SK-N-SH treated with all-trans-retinoic acid at 6 μM for 48 hours (cell line): ENCODE data around the gene LAMA2.

Source experiments
- BACH2 ChIP-seq: fragments of 250-450 bp; sonication (Bioruptor Pico); IDR thresholded peaks from 2 replicates; pipeline ENCODE4 v1.9.0; 2021; ENCODE audit warnings: mild to moderate bottlenecking, borderline replicate concordance
- CSDC2 ChIP-seq: fragments of 250-450 bp; sonication (Bioruptor Pico); IDR thresholded peaks from 2 replicates; pipeline ENCODE4 v1.5.0; 2020; ENCODE audit warnings: mild to moderate bottlenecking, moderate library complexity
- RARB ChIP-seq: fragments of 250-450 bp; sonication (Bioruptor Pico); IDR thresholded peaks from 2 replicates; pipeline ENCODE4 v1.8.0; 2021; ENCODE audit warnings: mild to moderate bottlenecking, moderate library complexity
- SNAI2 ChIP-seq: fragments of 250-450 bp; sonication (Bioruptor Pico); IDR thresholded peaks from 2 replicates; pipeline ENCODE4 v1.5.0; 2020; ENCODE audit warnings: mild to moderate bottlenecking, moderate library complexity
- TCF4 ChIP-seq: fragments of 250-450 bp; sonication (Bioruptor Pico); IDR thresholded peaks from 2 replicates; pipeline ENCODE4 v1.8.0; 2021; ENCODE audit warnings: mild to moderate bottlenecking, moderate library complexity, borderline replicate concordance
- ZFP3 ChIP-seq: fragments of 250-450 bp; sonication (Bioruptor Pico); IDR thresholded peaks from 2 replicates; pipeline ENCODE4 v1.5.0; 2020; ENCODE audit warnings: mild to moderate bottlenecking, moderate library complexity
- ZFP30 ChIP-seq: fragments of 450-650 bp; formaldehyde crosslinking; IDR thresholded peaks from 2 replicates; pipeline ENCODE4 v1.5.0; 2022; ENCODE audit warnings: mild to moderate bottlenecking, moderate library complexity
- ZNF565 ChIP-seq: fragments of 450-650 bp; formaldehyde crosslinking; conservative IDR thresholded peaks from 2 replicates; pipeline ENCODE4 v1.5.0; 2020; ENCODE audit warnings: low read depth, mild to moderate bottlenecking, moderate library complexity
- TF ChIP-seq, protein P1 (sequence below): fragments of 250-450 bp; sonication (Bioruptor Pico); IDR thresholded peaks from 2 replicates; pipeline ENCODE4 v1.8.0; 2020; ENCODE audit warnings: mild to moderate bottlenecking, moderate library complexity, borderline replicate concordance
- TF ChIP-seq, protein P2 (sequence below): fragments of 250-450 bp; sonication (Bioruptor Pico); IDR thresholded peaks from 2 replicates; pipeline ENCODE4 v1.8.0; 2021; ENCODE audit warnings: low read depth, mild to moderate bottlenecking, moderate library complexity, borderline replicate concordance
- TF ChIP-seq, protein P3 (sequence below): fragments of 250-450 bp; sonication (Bioruptor Pico); IDR thresholded peaks from 2 replicates; pipeline ENCODE4 v1.5.1; 2020; ENCODE audit warnings: low read depth, mild to moderate bottlenecking, moderate library complexity
- TF ChIP-seq, protein P4 (sequence below): fragments of 250-450 bp; sonication (Bioruptor Pico); IDR thresholded peaks from 2 replicates; pipeline ENCODE4 v1.5.1; 2021; ENCODE audit warnings: mild to moderate bottlenecking, moderate library complexity

DNA sequence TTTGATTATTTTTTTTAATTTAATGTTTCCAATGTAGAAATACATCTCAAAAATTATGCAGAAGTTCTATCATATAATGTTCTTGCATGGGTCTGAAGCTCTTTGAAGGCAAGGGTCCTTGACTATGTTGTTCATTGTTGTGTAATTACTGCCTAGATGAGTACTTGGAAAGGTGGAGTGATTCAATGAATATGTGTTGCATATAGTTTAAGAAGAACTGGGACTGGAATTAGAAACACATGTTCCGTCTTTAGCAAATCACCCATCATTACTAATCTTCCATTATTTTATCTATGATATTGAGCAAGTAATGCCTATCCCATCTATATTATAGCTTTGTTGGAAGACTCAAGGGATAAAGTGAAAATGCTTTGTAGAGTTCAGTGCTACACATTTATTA, 147.3 kb downstream of the LAMA2 start:
- TF ChIP-seq ZNF565 (CRISPR knock-in tag) (no peak), ZFP3 (CRISPR knock-in tag) (no peak), ZFP30 (CRISPR knock-in tag) (no peak), BACH2 (CRISPR knock-in tag) (no peak), RARB (CRISPR knock-in tag) (no peak), TCF4 (CRISPR knock-in tag) (no peak), CSDC2 (CRISPR knock-in tag) (no peak), SNAI2 (no peak)
- TF ChIP-seq, protein P1, sequence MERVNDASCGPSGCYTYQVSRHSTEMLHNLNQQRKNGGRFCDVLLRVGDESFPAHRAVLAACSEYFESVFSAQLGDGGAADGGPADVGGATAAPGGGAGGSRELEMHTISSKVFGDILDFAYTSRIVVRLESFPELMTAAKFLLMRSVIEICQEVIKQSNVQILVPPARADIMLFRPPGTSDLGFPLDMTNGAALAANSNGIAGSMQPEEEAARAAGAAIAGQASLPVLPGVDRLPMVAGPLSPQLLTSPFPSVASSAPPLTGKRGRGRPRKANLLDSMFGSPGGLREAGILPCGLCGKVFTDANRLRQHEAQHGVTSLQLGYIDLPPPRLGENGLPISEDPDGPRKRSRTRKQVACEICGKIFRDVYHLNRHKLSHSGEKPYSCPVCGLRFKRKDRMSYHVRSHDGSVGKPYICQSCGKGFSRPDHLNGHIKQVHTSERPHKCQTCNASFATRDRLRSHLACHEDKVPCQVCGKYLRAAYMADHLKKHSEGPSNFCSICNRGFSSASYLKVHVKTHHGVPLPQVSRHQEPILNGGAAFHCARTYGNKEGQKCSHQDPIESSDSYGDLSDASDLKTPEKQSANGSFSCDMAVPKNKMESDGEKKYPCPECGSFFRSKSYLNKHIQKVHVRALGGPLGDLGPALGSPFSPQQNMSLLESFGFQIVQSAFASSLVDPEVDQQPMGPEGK (CRISPR knock-in tag) = no peak
- TF ChIP-seq, protein P2, sequence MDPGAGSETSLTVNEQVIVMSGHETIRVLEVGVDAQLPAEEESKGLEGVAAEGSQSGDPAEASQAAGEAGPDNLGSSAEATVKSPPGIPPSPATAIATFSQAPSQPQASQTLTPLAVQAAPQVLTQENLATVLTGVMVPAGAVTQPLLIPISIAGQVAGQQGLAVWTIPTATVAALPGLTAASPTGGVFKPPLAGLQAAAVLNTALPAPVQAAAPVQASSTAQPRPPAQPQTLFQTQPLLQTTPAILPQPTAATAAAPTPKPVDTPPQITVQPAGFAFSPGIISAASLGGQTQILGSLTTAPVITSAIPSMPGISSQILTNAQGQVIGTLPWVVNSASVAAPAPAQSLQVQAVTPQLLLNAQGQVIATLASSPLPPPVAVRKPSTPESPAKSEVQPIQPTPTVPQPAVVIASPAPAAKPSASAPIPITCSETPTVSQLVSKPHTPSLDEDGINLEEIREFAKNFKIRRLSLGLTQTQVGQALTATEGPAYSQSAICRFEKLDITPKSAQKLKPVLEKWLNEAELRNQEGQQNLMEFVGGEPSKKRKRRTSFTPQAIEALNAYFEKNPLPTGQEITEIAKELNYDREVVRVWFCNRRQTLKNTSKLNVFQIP (CRISPR knock-in tag) = no peak
- TF ChIP-seq, protein P3, sequence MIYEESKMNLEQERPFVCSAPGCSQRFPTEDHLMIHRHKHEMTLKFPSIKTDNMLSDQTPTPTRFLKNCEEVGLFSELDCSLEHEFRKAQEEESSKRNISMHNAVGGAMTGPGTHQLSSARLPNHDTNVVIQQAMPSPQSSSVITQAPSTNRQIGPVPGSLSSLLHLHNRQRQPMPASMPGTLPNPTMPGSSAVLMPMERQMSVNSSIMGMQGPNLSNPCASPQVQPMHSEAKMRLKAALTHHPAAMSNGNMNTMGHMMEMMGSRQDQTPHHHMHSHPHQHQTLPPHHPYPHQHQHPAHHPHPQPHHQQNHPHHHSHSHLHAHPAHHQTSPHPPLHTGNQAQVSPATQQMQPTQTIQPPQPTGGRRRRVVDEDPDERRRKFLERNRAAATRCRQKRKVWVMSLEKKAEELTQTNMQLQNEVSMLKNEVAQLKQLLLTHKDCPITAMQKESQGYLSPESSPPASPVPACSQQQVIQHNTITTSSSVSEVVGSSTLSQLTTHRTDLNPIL = no peak
- TF ChIP-seq, protein P4, sequence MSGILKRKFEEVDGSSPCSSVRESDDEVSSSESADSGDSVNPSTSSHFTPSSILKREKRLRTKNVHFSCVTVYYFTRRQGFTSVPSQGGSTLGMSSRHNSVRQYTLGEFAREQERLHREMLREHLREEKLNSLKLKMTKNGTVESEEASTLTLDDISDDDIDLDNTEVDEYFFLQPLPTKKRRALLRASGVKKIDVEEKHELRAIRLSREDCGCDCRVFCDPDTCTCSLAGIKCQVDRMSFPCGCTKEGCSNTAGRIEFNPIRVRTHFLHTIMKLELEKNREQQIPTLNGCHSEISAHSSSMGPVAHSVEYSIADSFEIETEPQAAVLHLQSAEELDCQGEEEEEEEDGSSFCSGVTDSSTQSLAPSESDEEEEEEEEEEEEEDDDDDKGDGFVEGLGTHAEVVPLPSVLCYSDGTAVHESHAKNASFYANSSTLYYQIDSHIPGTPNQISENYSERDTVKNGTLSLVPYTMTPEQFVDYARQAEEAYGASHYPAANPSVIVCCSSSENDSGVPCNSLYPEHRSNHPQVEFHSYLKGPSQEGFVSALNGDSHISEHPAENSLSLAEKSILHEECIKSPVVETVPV (CRISPR knock-in tag) = no peak
